SU-DHL-6 (cell line): ENCODE results near the gene MED15.

ENCODE experiments used
- H2AFZ ChIP-seq: fragments of 200-600 bp; sonication (generic); 2 replicates; pipeline ENCODE4 v1.6.1; 2014; ENCODE audit warnings: low read depth, mild to moderate bottlenecking, moderate library complexity, mixed read lengths, antibody characterized with exemption, low read length; ENCODE audit not compliant: severe bottlenecking
- H3F3A ChIP-seq: fragments of 200-600 bp; shearing (Covaris generic); 2 replicates; pipeline ENCODE4 v1.6.0; 2016; ENCODE audit warnings: antibody characterized with exemption, mild to moderate bottlenecking; ENCODE audit not compliant: insufficient read depth
- H3K27ac ChIP-seq: fragments of 200-600 bp; sonication (generic); 2 replicates; pipeline ENCODE4 v1.5.1; 2016; ENCODE audit warnings: low read depth, mild to moderate bottlenecking, low read length, moderate library complexity, mixed read lengths
- H3K27me3 ChIP-seq: fragments of 200-600 bp; sonication (generic), shearing (Covaris generic); 2 replicates; pipeline ENCODE4 v1.6.0; 2014; ENCODE audit warnings: mild to moderate bottlenecking, low read length
- H3K36me3 ChIP-seq: fragments of 200-600 bp; sonication (generic); 2 replicates; pipeline ENCODE4 v1.6.1; 2014; ENCODE audit warnings: mild to moderate bottlenecking, low read length, mixed read lengths
- H3K4me2 ChIP-seq: fragments of 300-600, 200-600 bp; shearing (Covaris generic), sonication (generic); 2 replicates; pipeline ENCODE4 v1.6.0; 2014; ENCODE audit warnings: low read length, low read depth, mild to moderate bottlenecking; ENCODE audit not compliant: poor library complexity, severe bottlenecking
- H3K4me3 ChIP-seq: fragments of 200-600 bp; sonication (generic); 2 replicates; pipeline ENCODE4 v1.5.1; 2014; ENCODE audit warnings: antibody characterized with exemption, low read length, mild to moderate bottlenecking, mixed read lengths; ENCODE audit not compliant: insufficient read depth, poor library complexity, severe bottlenecking
- H3K79me2 ChIP-seq: fragments of 200-600 bp; sonication (generic); 2 replicates; pipeline ENCODE4 v1.6.1; 2014; ENCODE audit warnings: mild to moderate bottlenecking, low read length, moderate library complexity; ENCODE audit not compliant: insufficient read depth
- H3K9ac ChIP-seq: fragments of 200-600 bp; sonication (generic); 2 replicates; pipeline ENCODE4 v1.7.0; 2014; ENCODE audit warnings: mild to moderate bottlenecking, low read length
- H3K9me2 ChIP-seq: fragments of 200-600 bp; sonication (generic); replicated peaks from 2 replicates; pipeline ENCODE4 v1.6.1; 2014; ENCODE audit warnings: low read length; ENCODE audit not compliant: insufficient read depth
- H3K9me3 ChIP-seq: fragments of 200-600 bp; sonication (generic); 2 replicates; pipeline ENCODE4 v1.6.1; 2014; ENCODE audit warnings: low read length, mixed read lengths; ENCODE audit not compliant: insufficient read depth
- H4K20me1 ChIP-seq: fragments of 200-600 bp; sonication (generic); 2 replicates; pipeline ENCODE4 v1.6.1; 2014; ENCODE audit warnings: low read depth, mild to moderate bottlenecking, antibody characterized with exemption, low read length, moderate library complexity, mixed read lengths
- CTCF ChIP-seq: fragments of 200-600 bp; sonication (generic); IDR thresholded peaks from one replicate; pipeline ENCODE4 v1.5.1; 2017; ENCODE audit warnings: antibody characterized with exemption, mild to moderate bottlenecking, low read length, moderate library complexity; ENCODE audit not compliant: insufficient read depth, poor library complexity, severe bottlenecking
- EZH2phosphoT487 ChIP-seq: fragments of 200-600 bp; sonication (generic), shearing (Covaris generic); conservative IDR thresholded peaks from 2 replicates; pipeline ENCODE4 v1.6.1; 2018; ENCODE audit warnings: mild to moderate bottlenecking, antibody characterized with exemption, low read length, moderate library complexity, mixed read lengths

Gene MED15

GRCh38 chr22:20582520-20583361 lies 75.3 kb downstream of the MED15 start:
- H2AFZ ChIP-seq, result no peak overlapping the region
- H3K27me3 ChIP-seq, result no peaks in the 10 kb centered on the region
- H4K20me1 ChIP-seq, result no peaks in the 10 kb centered on the region
- no peaks in the 10 kb centered on the region for H3F3A ChIP-seq
- TF ChIP-seq CTCF (no peak), EZH2phosphoT487 (no peak)
- H3K27ac ChIP-seq, result no peak overlapping the region
- H3K9ac ChIP-seq, result no peak overlapping the region
- no peaks in the 10 kb centered on the region for H3K9me3 ChIP-seq
- H3K4me2 ChIP-seq, result no peak overlapping the region
- H3K79me2 ChIP-seq, result no peaks in the 10 kb centered on the region
- no peaks in the 10 kb centered on the region for H3K9me2 ChIP-seq
- H3K4me3 ChIP-seq, result no peak overlapping the region
- no peaks in the 10 kb centered on the region for H3K36me3 ChIP-seq

- H3K27me3 ChIP-seq, result no peaks in the 10 kb centered on the region
- no peaks in the 10 kb centered on the region for H3F3A ChIP-seq
- no peak overlapping the region for H3K27ac ChIP-seq
- TF ChIP-seq CTCF, result no peak
- H3K9me3 ChIP-seq, result no peaks in the 10 kb centered on the region
- H2AFZ ChIP-seq, result no peak overlapping the region
- no peak overlapping the region for H3K9ac ChIP-seq
- H3K79me2 ChIP-seq, result no peaks in the 10 kb centered on the region
- H3K36me3 ChIP-seq, result no peaks in the 10 kb centered on the region
- no peak overlapping the region for H3K4me3 ChIP-seq
- no peak overlapping the region for H3K4me2 ChIP-seq
- H4K20me1 ChIP-seq, result no peaks in the 10 kb centered on the region
- no peaks in the 10 kb centered on the region for H3K9me2 ChIP-seq
Observed at GRCh38 chr22:20583471-20583922, 76.1 kb downstream of the MED15 start.

GRCh38 chr22:20584029-20584871 lies 76.8 kb downstream of the MED15 start:
- TF ChIP-seq EZH2phosphoT487, result no peak
- TF ChIP-seq CTCF, result no peak
- Histone ChIP-seq H3K9ac (no peak overlapping the region), H3K79me2 (no peaks in the 10 kb centered on the region), H2AFZ (no peak overlapping the region), H3K9me3 (no peaks in the 10 kb centered on the region), H3K36me3 (no peaks in the 10 kb centered on the region), H3K4me2 (no peak overlapping the region), H3K27ac (no peak overlapping the region), H3K27me3 (no peaks in the 10 kb centered on the region), H3K4me3 (no peak overlapping the region), H3K9me2 (no peaks in the 10 kb centered on the region), H4K20me1 (no peaks in the 10 kb centered on the region), H3F3A (no peaks in the 10 kb centered on the region)
